Neural cell (in vitro differentiated cells): ENCODE measurements around the gene BTBD9.

ENCODE experiments used
- CTCF ChIP-seq: fragments of 450-650 bp; IDR thresholded peaks from 2 replicates; pipeline ENCODE4 v1.5.1; 2014; ENCODE audit warnings: antibody characterized with exemption, mild to moderate bottlenecking, moderate library complexity; ENCODE audit not compliant: poor library complexity, severe bottlenecking
- EP300 ChIP-seq: fragments of 450-650 bp; conservative IDR thresholded peaks from 2 replicates; pipeline ENCODE4 v1.6.1; 2014; ENCODE audit warnings: antibody characterized with exemption, mild to moderate bottlenecking, moderate library complexity; ENCODE audit not compliant: poor library complexity, severe bottlenecking
- POLR2AphosphoS5 ChIP-seq: IDR thresholded peaks from 2 replicates; pipeline ENCODE4 v1.6.1; 2012
- TAF1 ChIP-seq: IDR thresholded peaks from 2 replicates; pipeline ENCODE4 v1.6.1; 2012; ENCODE audit warnings: low read depth

DNA sequence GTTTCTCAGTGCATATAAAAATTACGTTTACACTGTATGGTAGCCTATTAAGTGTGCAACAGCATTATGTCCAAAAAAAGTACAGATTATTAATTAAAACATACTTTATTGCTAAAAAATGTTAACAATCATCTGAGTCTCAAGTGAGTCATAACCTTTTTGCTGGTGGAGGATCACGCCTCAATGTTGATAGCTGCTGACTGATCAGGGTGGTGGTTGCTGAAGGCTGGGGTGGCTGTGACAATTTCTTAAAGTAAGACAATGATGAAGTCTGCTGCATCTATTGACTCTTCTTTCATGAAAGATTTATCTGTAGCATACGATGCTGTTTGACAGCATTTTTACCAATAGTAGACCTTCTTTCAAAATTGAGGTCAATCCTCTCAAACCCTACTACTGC is 155.1 kb downstream of the BTBD9 start:
- no peak for TF ChIP-seq CTCF
- TF ChIP-seq TAF1, result no peak
- TF ChIP-seq POLR2AphosphoS5, result no peak
- no peak for TF ChIP-seq EP300
